ENCODE data around the gene TEX29. TPM values are rescaled to one million over a fixed set of nuclear protein-coding genes. Genes with fewer than 3 reads are reported as not detected.

Gene TEX29
- total RNA-seq, 6 donors from 2014 or later: 0.37 to 1.2 (median 0.63) TPM; not detected in 3

GRCh38 chr13:111365149-111366005 lies 44.9 kb downstream of the TEX29 start:
- Histone ChIP-seq H3K4me3 (no peak overlapping the region), H3K36me3 (no peaks in the 10 kb centered on the region), H3K27ac (no peak overlapping the region), H3K4me1 (no peaks in the 10 kb centered on the region), H3K9me3 (no peaks in the 10 kb centered on the region), H3K27me3 (no peaks in the 10 kb centered on the region)
- DNase-seq (no peak), ATAC-seq (ENCODE audit: low FRiP score in 2 of 2) (no peak)
- TF ChIP-seq POLR2AphosphoS5 (IDR thresholded peaks at IDR 0.05): no peak
- TF ChIP-seq EP300 (IDR thresholded peaks at IDR 0.05): no peak
- TF ChIP-seq POLR2A (IDR thresholded peaks at IDR 0.05): no peak
- no peak for TF ChIP-seq CTCF (IDR thresholded peaks at IDR 0.05)
- 86 to 91% methylated on average over 15 to 17 of the region's 17 CpGs for WGBS, 2 donors

GRCh38 chr13:111367340-111367739 lies 46.9 kb downstream of the TEX29 start:
- ATAC-seq (ENCODE audit: low FRiP score in 2 of 2) (no peak), DNase-seq (no peak)
- Histone ChIP-seq H3K36me3 (no peaks in the 10 kb centered on the region), H3K9me3 (no peaks in the 10 kb centered on the region), H3K4me3 (no peak overlapping the region), H3K27me3 (no peaks in the 10 kb centered on the region), H3K27ac (no peak overlapping the region), H3K4me1 (peaks cover 0 to 4% (median 3%) of the 10 kb centered on the region in 4 donors)
- WGBS, 2 donors: 91 to 97% methylated on average over 2 of the region's 2 CpGs
- no peak for TF ChIP-seq EP300 (IDR thresholded peaks at IDR 0.05)
- no peak for TF ChIP-seq CTCF (IDR thresholded peaks at IDR 0.05)
- no peak for TF ChIP-seq POLR2A (IDR thresholded peaks at IDR 0.05)
- TF ChIP-seq POLR2AphosphoS5 (IDR thresholded peaks at IDR 0.05): no peak

- no peaks in the 10 kb centered on the region for H3K9me3 ChIP-seq
- WGBS, 2 donors: 88 to 91% methylated on average over 4 of the region's 4 CpGs
- ATAC-seq (ENCODE audit: low FRiP score in 2 of 2) (no peak), DNase-seq (no peak)
- no peaks in the 10 kb centered on the region for H3K36me3 ChIP-seq
- no peaks in the 10 kb centered on the region for H3K27me3 ChIP-seq
- H3K4me3 ChIP-seq: no peak overlapping the region
- no peak overlapping the region for H3K27ac ChIP-seq
- TF ChIP-seq CTCF (IDR thresholded peaks at IDR 0.05): no peak
- TF ChIP-seq EP300 (IDR thresholded peaks at IDR 0.05): no peak
- no peak for TF ChIP-seq POLR2A (IDR thresholded peaks at IDR 0.05)
- TF ChIP-seq POLR2AphosphoS5 (IDR thresholded peaks at IDR 0.05): no peak
- H3K4me1 ChIP-seq: peaks cover 0 to 4% (median 3%) of the 10 kb centered on the region in 4 donors
Measured at GRCh38 chr13:111368091-111368490, 47.6 kb downstream of the TEX29 start.

- Histone ChIP-seq H3K4me1 (peaks cover 0 to 4% (median 3%) of the 10 kb centered on the region in 4 donors), H3K4me3 (no peak overlapping the region), H3K36me3 (no peaks in the 10 kb centered on the region), H3K27me3 (no peaks in the 10 kb centered on the region), H3K9me3 (no peaks in the 10 kb centered on the region), H3K27ac (no peak overlapping the region)
- no peak for DNase-seq
- ATAC-seq (ENCODE audit: low FRiP score in 2 of 2): no peak
- TF ChIP-seq CTCF (IDR thresholded peaks at IDR 0.05): no peak
- TF ChIP-seq EP300 (IDR thresholded peaks at IDR 0.05): no peak
- no peak for TF ChIP-seq POLR2AphosphoS5 (IDR thresholded peaks at IDR 0.05)
- no peak for TF ChIP-seq POLR2A (IDR thresholded peaks at IDR 0.05)
- WGBS, 2 donors: 90 to 93% methylated on average over 5 of the region's 5 CpGs
Measured at GRCh38 chr13:111370147-111370546, 49.7 kb downstream of the TEX29 start.

All from upper lobe of left lung (tissue), 6 donors.